NOMO-1 treated with dmso at 0.1 percent for 144 hours (cell line): ENCODE data around the gene RASD2.

Experiments used
- DNase-seq: peaks from one replicate; lab custom pipeline; 2025; ENCODE audit not compliant: unreplicated experiment; lab: John Stamatoyannopoulos, UW

RASD2 gene

GRCh38 chr22:35539910-35540594 lies 579 bp upstream of the RASD2 start:
- DNase-seq: peak; percentile 57

GRCh38 chr22:35541254-35541748 lies 670 bp downstream of the RASD2 start:
- no peak for DNase-seq

- DNase-seq: no peak
These were observed 1.7 kb downstream of the RASD2 start for GRCh38 chr22:35542157-35542938.

GRCh38 chr22:35542939-35543516 lies 2.4 kb downstream of the RASD2 start:
- no peak for DNase-seq

- no peak for DNase-seq
These were observed 3.1 kb downstream of the RASD2 start for GRCh38 chr22:35543702-35544101.

- no peak for DNase-seq
These were observed 3.6 kb downstream of the RASD2 start for GRCh38 chr22:35544189-35544588.

- DNase-seq: no peak
These were observed 4.2 kb downstream of the RASD2 start for GRCh38 chr22:35544827-35545226.

GRCh38 chr22:35546886-35547285 lies 6.3 kb downstream of the RASD2 start:
- DNase-seq: no peak

GRCh38 chr22:35547987-35548721 lies 7.5 kb downstream of the RASD2 start:
- no peak for DNase-seq

GRCh38 chr22:35548722-35549112 lies 8.1 kb downstream of the RASD2 start:
- DNase-seq: no peak

GRCh38 chr22:35549328-35549727 lies 8.7 kb downstream of the RASD2 start:
- no peak for DNase-seq

GRCh38 chr22:35551549-35552177 lies 11.0 kb downstream of the RASD2 start:
- DNase-seq: no peak

- no peak for DNase-seq
These were observed 11.7 kb downstream of the RASD2 start for GRCh38 chr22:35552196-35552842.

- no peak for DNase-seq
These were observed 12.2 kb downstream of the RASD2 start for GRCh38 chr22:35552846-35553245.

- DNase-seq: no peak
These were observed 12.7 kb downstream of the RASD2 start for GRCh38 chr22:35553341-35553740.

GRCh38 chr22:35554297-35554845 lies 13.7 kb downstream of the RASD2 start:
- DNase-seq: no peak

GRCh38 chr22:35555483-35555890 lies 14.9 kb downstream of the RASD2 start:
- DNase-seq: no peak

GRCh38 chr22:35555946-35556547 lies 15.4 kb downstream of the RASD2 start:
- no peak for DNase-seq

GRCh38 chr22:35556666-35557065 lies 16.0 kb downstream of the RASD2 start:
- no peak for DNase-seq

GRCh38 chr22:35558031-35558430 lies 17.4 kb downstream of the RASD2 start:
- DNase-seq: no peak
